ENCODE data around the gene LAMA4.

DNA sequence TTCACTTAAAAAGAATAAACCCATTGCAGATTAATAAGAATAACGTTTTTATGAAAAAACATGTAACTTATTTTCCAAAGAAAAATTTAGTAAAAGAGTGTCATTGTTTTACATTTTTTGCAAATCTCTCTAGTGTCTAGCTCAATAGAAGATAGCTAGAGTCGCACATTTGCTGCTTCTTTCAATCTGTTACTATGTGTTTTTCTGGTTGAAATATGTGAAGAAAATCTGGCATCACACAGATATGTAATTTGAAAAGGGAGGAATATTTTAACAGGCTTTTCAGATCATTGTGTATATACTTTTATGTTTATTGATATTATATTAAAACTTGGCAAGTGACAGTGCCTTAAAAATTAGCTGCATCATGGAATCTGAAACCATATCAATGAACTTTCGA lies 191.4 kb downstream of the LAMA4 start:
- no peak for TF ChIP-seq EP300 (conservative IDR thresholded peaks at IDR 0.05; ENCODE audit: poor library complexity, severe bottlenecking)
- TF ChIP-seq RAD21 (conservative IDR thresholded peaks at IDR 0.05): no peak
- TF ChIP-seq, protein P1, sequence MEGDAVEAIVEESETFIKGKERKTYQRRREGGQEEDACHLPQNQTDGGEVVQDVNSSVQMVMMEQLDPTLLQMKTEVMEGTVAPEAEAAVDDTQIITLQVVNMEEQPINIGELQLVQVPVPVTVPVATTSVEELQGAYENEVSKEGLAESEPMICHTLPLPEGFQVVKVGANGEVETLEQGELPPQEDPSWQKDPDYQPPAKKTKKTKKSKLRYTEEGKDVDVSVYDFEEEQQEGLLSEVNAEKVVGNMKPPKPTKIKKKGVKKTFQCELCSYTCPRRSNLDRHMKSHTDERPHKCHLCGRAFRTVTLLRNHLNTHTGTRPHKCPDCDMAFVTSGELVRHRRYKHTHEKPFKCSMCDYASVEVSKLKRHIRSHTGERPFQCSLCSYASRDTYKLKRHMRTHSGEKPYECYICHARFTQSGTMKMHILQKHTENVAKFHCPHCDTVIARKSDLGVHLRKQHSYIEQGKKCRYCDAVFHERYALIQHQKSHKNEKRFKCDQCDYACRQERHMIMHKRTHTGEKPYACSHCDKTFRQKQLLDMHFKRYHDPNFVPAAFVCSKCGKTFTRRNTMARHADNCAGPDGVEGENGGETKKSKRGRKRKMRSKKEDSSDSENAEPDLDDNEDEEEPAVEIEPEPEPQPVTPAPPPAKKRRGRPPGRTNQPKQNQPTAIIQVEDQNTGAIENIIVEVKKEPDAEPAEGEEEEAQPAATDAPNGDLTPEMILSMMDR (IDR thresholded peaks at IDR 0.05; ENCODE audit: poor library complexity, severe bottlenecking): no peak
- TF ChIP-seq POLR2AphosphoS5 (IDR thresholded peaks at IDR 0.05): no peak
- TF ChIP-seq EZH2 (IDR thresholded peaks at IDR 0.05; ENCODE audit: borderline replicate concordance, insufficient read depth, low read length, poor library complexity, severe bottlenecking): no peak
- TF ChIP-seq TAF1 (IDR thresholded peaks at IDR 0.05; ENCODE audit: low read depth): no peak
